Kidney tubule cell (primary cell): ENCODE data around the gene VPS72.
A peak's percentile ranks its signal among the peaks of the same experiment; 100 is the strongest.

Source experiments
- DNase-seq: peaks from one replicate; pipeline ENCODE4 v3.0.0-alpha.2; 2018; ENCODE audit warnings: low spot score

VPS72 gene

GRCh38 chr1:151184211-151184610, 5.8 kb downstream of the VPS72 start:
- no peak for DNase-seq

DNA sequence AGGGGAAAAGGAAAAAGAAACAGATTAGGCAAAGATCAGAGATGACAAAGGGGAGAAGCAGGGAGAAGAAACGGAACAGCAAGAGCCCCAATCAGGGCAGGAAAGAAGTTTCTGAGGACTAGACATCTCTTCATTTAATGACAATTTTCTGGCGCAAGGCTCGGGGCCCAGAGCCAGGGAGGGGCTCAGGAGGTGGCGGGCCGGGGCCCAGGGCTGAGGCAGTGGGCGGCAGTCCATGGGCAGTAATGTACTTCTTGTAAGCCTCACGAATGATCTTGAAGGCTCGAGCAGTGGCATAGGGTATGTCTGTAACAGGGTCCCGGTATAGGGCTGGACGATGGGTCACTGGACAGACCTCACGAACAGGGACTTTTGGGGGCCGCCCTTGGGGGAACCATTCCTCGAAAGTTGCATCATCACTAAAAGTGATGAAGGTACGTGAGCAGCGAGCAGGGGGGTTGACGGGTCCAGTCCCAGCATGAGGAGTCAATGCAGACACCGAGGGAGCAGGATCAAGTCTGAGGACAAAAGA, 13.4 kb downstream of the VPS72 start:
- DNase-seq, result no peak

- DNase-seq, result no peak
These were observed 14.1 kb downstream of the VPS72 start, which contains the start of gene TMOD4 for GRCh38 chr1:151175863-151176262. Gene TMOD4, minus strand, starts transcription at chr1:151175981. Its CDS starts 1,106 bp downstream, at chr1:151174875.

DNA sequence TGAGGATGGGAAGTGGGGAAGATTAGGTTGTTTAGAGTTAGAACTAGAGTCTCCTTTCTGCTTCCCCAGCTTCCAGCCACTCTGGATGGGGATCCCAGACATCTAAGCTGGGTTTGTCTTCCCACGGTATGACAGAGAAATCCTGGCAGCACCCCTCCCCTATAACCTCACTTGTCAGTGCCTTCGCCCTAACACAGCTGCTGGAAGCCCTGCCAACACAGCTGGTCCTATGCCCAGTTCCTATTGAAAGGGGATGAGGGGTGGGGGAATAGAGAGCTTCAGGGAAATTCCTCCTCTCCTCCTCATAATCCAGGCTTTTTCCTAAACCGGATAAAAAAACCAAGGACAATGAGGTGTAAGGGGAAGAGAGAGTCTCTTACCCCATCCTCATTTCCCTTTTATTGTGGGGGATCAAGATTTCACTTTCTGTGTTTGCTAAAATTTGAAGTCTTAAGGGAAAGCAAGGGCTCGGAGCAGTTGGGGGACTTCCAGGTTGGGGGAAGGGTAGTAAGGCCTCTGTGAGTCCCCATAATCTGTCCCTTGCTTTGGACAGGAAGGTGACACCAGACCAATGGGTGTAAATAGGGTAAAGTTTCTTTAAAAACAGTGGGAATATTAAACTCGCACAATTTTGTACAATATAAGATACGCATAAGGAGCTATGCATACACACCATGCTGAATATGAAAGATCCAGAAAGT, 14.8 kb downstream of the VPS72 start:
- DNase-seq, result no peak

DNA sequence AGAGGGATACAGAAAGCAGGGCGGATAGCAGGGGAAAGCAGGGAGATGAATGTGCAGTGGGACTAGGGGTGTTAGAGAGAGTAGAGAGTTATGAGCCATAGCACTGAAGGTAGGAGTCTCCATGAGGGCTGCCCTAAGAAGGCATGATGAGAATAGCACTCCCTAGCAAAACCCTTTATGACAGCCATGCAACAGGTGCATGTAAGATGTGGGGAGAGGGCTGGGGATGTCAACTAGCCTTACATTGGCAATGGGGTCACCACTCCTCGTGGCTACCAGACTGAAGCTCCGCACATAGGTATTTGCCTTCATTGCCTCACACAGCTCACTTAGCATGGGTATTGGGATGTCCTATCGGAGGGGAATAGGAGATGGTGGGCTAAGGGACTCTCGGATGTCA, 18.8 kb downstream of the VPS72 start:
- no peak for DNase-seq

GRCh38 chr1:151167116-151167515, 22.9 kb downstream of the VPS72 start:
- DNase-seq, result no peak

DNA sequence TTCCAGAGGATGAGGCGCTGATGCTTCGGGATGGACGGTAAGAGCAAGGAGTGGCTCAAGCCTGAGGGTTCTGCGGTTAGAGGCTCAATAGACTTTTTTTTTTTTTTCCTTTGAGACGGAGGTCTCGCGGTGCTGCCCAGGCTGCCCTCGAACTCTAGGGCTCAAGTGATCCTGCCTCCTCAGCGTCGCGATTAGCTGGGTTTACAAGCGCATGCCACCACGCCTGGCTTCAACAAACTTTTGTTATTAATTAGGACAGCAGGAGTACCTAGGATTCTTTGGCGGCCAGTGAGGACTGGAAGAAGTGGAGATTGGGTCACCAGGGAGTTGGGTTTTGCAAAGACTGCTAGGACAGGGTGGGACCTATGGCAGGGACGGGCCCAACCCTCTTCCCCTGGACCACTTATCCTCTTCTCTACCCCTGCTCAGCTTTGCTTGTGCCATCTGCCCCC, 23.5 kb downstream of the VPS72 start:
- DNase-seq, result peak; percentile 70

- DNase-seq, result peak; percentile 99
These were observed 24.1 kb downstream of the VPS72 start, which contains the start of the genes LYSMD1 and SCNM1 for GRCh38 chr1:151165738-151166504. Gene LYSMD1, minus strand, starts transcription at chr1:151165902. Its CDS starts 644 bp downstream, at chr1:151165258. Gene SCNM1, plus strand, starts transcription at chr1:151166144. Its CDS starts 9 bp downstream, at chr1:151166153.

DNA sequence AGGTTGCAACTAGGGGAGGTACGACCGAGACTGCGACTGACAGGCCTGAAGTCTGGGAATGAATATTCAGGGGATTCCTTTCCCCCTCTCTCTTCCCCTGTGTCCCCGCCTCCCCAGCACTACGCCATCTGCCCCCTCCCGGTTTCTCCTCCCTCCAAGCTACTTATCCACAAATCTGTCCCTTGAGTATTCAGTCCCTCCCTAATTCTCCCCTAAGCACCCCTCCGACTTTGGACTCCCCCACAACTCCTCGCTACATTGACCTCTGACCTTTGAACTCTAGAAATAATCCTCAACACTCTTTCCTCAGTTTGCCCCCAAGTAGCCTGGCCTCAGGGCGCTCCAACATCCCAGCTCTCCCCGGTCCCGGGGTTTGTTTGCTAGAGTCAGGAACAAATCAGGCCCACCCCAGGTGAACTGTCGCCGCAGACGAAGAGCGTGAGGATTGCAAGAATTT, 24.7 kb downstream of the VPS72 start:
- DNase-seq, result peak; percentile 45

DNA sequence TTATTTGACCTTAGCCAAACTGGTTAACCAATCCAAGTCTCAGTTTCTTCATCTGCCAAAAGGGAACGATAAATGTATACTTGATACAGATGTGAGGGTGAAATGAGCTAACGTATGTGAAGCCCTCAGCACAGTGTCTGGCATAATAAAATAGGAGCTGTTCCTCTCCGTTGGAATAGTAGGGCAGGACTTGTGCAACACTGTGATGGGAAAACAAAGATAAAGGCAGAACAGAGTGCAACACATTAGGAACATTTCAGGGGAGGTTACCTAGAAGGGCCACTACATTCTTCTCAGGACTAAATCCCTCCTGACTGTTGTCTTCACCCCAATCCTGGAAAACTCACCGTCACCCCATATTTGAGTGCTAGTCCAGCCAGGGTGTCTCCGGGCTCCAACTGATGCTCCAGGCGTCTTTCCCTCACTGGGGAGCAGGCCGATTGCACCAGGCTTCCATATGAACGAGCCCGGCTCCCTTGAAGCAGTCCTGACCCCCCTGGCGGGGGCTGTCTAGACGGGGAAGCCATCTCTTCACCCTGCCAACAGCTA, 25.2 kb downstream of the VPS72 start:
- no peak for DNase-seq

DNA sequence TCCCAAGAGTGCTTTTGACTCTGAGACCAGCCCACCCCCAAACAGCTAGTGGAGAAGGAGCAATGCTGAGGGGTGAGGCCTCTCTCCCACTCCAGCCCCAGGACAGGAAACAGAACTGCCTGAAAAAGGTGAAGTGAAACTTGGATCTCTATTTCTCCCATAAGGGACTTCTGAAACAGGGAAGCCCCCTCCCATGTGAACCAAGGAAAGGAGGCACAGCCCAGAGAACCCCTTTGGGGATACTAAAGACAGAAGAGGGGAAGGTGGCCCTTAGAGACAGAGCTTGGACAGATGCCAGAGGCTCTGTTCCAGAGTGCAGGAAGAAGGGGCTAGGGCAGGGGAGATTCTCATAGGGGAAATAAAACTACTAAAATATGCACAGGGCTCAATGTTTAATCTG, 30.6 kb downstream of the VPS72 start:
- DNase-seq, result no peak

- no peak for DNase-seq
These were observed 31.2 kb downstream of the VPS72 start for GRCh38 chr1:151158751-151159251.

DNA sequence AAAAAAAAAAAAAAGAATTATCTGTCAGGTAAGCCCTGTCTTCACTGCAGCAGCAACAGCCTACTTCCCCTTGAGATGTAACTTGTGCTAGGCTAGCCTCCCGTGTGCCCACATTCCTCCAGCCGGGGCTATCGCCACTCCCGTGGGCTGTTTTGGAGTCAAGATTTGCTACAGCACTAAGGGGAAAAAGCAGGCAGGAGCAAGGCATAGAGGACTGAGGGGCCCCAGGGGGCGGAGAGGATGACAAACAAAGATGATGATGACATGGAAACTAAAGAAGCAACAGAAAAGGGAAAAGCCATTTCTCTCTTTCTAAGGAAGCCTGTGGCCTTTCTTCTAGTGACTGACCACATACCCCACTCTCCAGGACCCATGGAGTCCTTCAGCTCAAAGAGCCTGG, 31.7 kb downstream of the VPS72 start:
- no peak for DNase-seq

GRCh38 chr1:151157067-151157531, 32.9 kb downstream of the VPS72 start:
- no peak for DNase-seq

- no peak for DNase-seq
These were observed 33.5 kb downstream of the VPS72 start, which contains the start of gene TNFAIP8L2 for GRCh38 chr1:151156515-151156819. Gene TNFAIP8L2, plus strand, starts transcription at chr1:151156649. Its CDS starts 2,049 bp downstream, at chr1:151158698.

DNA sequence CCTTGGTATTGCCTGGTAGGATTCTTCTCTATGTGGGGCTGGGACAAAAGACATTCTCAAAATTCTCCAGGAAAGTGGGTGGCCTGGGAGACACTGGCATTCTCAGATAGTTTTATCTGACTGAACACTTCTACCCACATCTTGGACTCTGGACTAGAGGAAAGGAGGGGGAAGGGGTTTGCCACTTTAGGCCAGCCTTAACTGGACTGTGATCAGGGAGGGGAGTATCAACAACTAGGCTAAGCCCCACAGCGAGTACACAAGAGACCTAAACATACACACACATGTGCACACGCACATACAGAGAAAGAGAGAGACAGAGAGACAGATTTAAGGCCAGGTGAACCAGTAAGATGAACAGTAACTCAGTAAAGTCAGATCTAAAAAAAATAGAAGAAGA, 42.3 kb downstream of the VPS72 start:
- no peak for DNase-seq

- DNase-seq, result peak; percentile 21
These were observed 42.9 kb downstream of the VPS72 start for GRCh38 chr1:151147132-151147503.

- peak; percentile 93 for DNase-seq
These were observed 43.4 kb downstream of the VPS72 start, which contains the start of gene SEMA6C for GRCh38 chr1:151146412-151147131. Gene SEMA6C, minus strand, starts transcription at chr1:151146631. Its CDS starts 4,010 bp downstream, at chr1:151142621.

DNA sequence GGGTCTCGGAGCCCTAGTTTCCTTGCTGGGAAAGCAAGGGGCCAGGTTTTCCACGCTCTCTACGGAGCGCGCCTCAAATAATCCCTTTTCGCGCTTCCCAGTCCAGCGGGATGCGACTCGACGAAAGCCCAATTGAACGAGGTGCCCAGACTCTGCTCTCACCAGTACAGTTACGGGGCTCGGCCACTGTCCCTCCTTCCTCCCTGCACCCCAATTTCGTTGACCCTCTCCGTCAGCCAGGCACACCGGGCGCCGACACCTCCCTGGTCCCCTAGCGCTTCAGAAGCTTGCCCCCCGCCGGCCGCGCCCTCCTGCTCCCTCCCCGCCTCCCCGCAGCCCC, 44.0 kb downstream of the VPS72 start:
- DNase-seq, result no peak

- DNase-seq, result no peak
These were observed 44.5 kb downstream of the VPS72 start for GRCh38 chr1:151145304-151146071.
